ENCODE data around the gene TMEM254.

DNA sequence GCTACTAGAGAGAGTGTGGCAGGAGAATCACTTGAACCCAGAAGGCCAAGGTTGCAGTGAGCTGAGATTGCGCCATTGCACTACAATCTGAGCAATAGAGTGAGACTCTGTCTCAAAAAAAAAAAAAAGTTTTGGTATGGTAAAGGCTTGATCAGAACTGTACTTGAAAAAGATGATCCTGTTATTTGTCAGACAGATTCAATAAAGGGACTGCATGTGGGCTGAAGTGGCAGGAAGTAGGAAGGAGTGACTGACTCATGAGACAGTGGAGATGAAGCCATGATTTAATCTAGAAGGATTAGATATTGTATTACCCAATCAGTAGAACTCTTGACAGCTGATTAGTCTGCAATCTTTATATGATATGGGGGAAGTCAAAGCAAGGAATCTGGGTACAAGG lies 2.7 kb upstream of the TMEM254 start:
- TF ChIP-seq, protein P1, sequence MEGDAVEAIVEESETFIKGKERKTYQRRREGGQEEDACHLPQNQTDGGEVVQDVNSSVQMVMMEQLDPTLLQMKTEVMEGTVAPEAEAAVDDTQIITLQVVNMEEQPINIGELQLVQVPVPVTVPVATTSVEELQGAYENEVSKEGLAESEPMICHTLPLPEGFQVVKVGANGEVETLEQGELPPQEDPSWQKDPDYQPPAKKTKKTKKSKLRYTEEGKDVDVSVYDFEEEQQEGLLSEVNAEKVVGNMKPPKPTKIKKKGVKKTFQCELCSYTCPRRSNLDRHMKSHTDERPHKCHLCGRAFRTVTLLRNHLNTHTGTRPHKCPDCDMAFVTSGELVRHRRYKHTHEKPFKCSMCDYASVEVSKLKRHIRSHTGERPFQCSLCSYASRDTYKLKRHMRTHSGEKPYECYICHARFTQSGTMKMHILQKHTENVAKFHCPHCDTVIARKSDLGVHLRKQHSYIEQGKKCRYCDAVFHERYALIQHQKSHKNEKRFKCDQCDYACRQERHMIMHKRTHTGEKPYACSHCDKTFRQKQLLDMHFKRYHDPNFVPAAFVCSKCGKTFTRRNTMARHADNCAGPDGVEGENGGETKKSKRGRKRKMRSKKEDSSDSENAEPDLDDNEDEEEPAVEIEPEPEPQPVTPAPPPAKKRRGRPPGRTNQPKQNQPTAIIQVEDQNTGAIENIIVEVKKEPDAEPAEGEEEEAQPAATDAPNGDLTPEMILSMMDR (IDR thresholded peaks at IDR 0.05; ENCODE audit: insufficient read depth, low read depth, low read length) = no peak
- no peak for TF ChIP-seq EZH2 (IDR thresholded peaks at IDR 0.05; ENCODE audit: insufficient read depth, low read length)

Data from astrocyte (in vitro differentiated cells and primary cell).